Right lobe of liver (tissue), 4 donors: ENCODE measurements around the gene ESPN.

ENCODE experiments used
- CTCF ChIP-seq, 4 donors: fragments of 200-600 bp in 3 of 4; fragments of 450-650 bp in 1 of 4; IDR thresholded peaks; one replicate each; pipeline versions ENCODE4 v1.5.1 to v1.8.0; 2016 to 2022; ENCODE audit warnings: antibody characterized with exemption in 4 of 4, mild to moderate bottlenecking in 2 of 4
- POLR2A ChIP-seq: fragments of 450-650 bp; IDR thresholded peaks from one replicate; pipeline ENCODE4 v1.6.1; 2017; ENCODE audit warnings: antibody characterized with exemption, mild to moderate bottlenecking
- donor health status: DM: no; HTN: no; CAD: no.
- donor health status: DM: no; HTN: no; CAD: no.
- donor health status: DM: no; HTN: yes; CAD: no.

- TF ChIP-seq CTCF (IDR thresholded peaks at IDR 0.05) (no peak), POLR2A (no peak)
Measured at GRCh38 chr1:6421266-6421665, 3.3 kb upstream of the ESPN start.
